DND-41 (cell line): ENCODE results near the gene MAP4K5.

ENCODE experiments used
- ATAC-seq: fragments of 200-7000 bp; cut with Tn5 transposase; 3 replicates; pipeline ENCODE4 v1.9.1; 2021; ENCODE audit warnings: low read depth; ENCODE audit not compliant: insufficient read depth
- DNase-seq: peaks from one replicate; pipeline ENCODE4 v3.0.0-alpha.2; 2020
- H2AFZ ChIP-seq: 2 replicates; pipeline ENCODE4 v1.6.0; 2012; ENCODE audit warnings: low read depth, low read length
- H3K27ac ChIP-seq: 2 replicates; pipeline ENCODE4 v1.5.1; 2012; ENCODE audit warnings: low read length, inconsistent platforms
- H3K27me3 ChIP-seq: fragments of 200-600 bp; sonication (generic); 2 replicates; pipeline ENCODE4 v1.6.0; 2012; ENCODE audit warnings: low read length, mild to moderate bottlenecking, inconsistent platforms; ENCODE audit not compliant: insufficient read depth, poor library complexity
- H3K36me3 ChIP-seq: 2 replicates; pipeline ENCODE4 v1.5.1; 2012; ENCODE audit warnings: low read length, inconsistent platforms; ENCODE audit not compliant: insufficient read depth
- H3K4me1 ChIP-seq: 2 replicates; pipeline ENCODE4 v1.5.1; 2012; ENCODE audit warnings: mild to moderate bottlenecking, low read length; ENCODE audit not compliant: insufficient read depth
- H3K4me2 ChIP-seq: 2 replicates; pipeline ENCODE4 v1.6.0; 2012; ENCODE audit warnings: mild to moderate bottlenecking, moderate library complexity, low read length, inconsistent platforms; ENCODE audit not compliant: insufficient read depth
- H3K4me3 ChIP-seq, 2 experiments: fragments of 200-600 bp in 1 of 2; shearing (Covaris generic) in 1 of 2; 2 replicates each; pipeline ENCODE4 v1.5.1; 2012 to 2016; ENCODE audit warnings: inconsistent platforms in 2 of 2, low read length in 2 of 2, mild to moderate bottlenecking in 2 of 2, low read depth in 1 of 2, moderate library complexity in 1 of 2
- H3K79me2 ChIP-seq: 2 replicates; pipeline ENCODE4 v1.6.0; 2012; ENCODE audit warnings: low read length, inconsistent platforms; ENCODE audit not compliant: insufficient read depth
- H3K9ac ChIP-seq: 2 replicates; pipeline ENCODE4 v1.6.0; 2012; ENCODE audit warnings: low read depth, mild to moderate bottlenecking, inconsistent platforms, low read length, moderate library complexity
- H3K9me3 ChIP-seq: 2 replicates; pipeline ENCODE4 v1.5.1; 2012; ENCODE audit warnings: low read length, moderate library complexity, mild to moderate bottlenecking, inconsistent platforms; ENCODE audit not compliant: insufficient read depth, severe bottlenecking
- H4K20me1 ChIP-seq: 2 replicates; pipeline ENCODE4 v1.6.0; 2012; ENCODE audit warnings: low read length; ENCODE audit not compliant: insufficient read depth
- CTCF ChIP-seq: IDR thresholded peaks from 2 replicates; pipeline ENCODE4 v1.5.1; 2012; ENCODE audit warnings: borderline replicate concordance, low read length, moderate library complexity, mild to moderate bottlenecking; ENCODE audit not compliant: poor library complexity, severe bottlenecking; ENCODE audit errors: extremely low read depth
- EZH2 ChIP-seq: IDR thresholded peaks from 3 replicates; pipeline ENCODE4 v1.6.1; 2012; ENCODE audit warnings: borderline replicate concordance, low read depth, mild to moderate bottlenecking, moderate library complexity, low read length, inconsistent platforms; ENCODE audit not compliant: severe bottlenecking

Gene MAP4K5

DNA sequence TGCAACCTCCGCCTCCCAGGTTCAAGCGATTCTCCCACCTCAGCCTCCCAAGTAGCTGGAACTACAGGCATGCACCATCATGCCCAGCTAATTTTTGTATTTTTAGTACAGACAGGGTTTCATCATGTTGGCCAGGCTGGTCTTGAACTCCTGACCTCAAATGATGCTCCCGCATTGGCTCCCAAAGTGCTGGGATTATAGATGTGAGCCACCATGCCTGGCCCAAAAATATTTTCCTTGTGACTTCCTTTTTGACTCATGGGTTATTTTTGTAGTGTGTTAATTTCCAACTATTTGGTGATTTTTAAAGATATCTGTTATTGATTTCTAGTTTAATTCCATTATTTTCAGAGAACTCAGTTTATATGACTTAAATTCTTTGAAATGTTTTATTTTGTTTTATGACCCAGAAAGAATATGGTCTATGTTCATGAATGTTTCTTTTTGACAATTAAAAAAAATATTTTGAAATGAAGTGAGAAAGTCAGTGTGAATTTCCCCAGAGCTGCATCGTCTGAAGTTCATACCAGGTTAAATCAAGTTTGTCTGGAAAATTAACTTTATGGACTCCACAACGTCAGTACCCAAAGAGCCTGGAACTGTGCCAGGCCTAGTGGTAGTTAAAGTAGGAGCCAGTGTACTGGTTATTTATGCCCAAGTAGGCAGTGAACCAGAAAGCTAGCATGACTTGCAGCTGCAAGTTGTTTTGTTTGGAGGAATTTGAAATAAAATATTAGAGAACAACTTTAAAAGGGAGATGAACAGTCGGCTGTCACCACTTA, 132.9 kb downstream of the MAP4K5 start:
- H4K20me1 ChIP-seq = no peaks in the 10 kb centered on the region
- H3K36me3 ChIP-seq = no peaks in the 10 kb centered on the region
- H3K27me3 ChIP-seq = peaks cover 10% of the 10 kb centered on the region
- peaks cover 23% of the 10 kb centered on the region for H3K4me1 ChIP-seq
- H2AFZ ChIP-seq = no peak overlapping the region
- no peaks in the 10 kb centered on the region for H3K79me2 ChIP-seq
- H3K9ac ChIP-seq = no peak overlapping the region
- no peaks in the 10 kb centered on the region for H3K9me3 ChIP-seq
- H3K4me3 ChIP-seq = no peak overlapping the region
- H3K4me2 ChIP-seq = no peak overlapping the region
- TF ChIP-seq EZH2 (no peak), CTCF (no peak)
- no peak for ATAC-seq
- no peak for DNase-seq
- no peak overlapping the region for H3K27ac ChIP-seq

DNA sequence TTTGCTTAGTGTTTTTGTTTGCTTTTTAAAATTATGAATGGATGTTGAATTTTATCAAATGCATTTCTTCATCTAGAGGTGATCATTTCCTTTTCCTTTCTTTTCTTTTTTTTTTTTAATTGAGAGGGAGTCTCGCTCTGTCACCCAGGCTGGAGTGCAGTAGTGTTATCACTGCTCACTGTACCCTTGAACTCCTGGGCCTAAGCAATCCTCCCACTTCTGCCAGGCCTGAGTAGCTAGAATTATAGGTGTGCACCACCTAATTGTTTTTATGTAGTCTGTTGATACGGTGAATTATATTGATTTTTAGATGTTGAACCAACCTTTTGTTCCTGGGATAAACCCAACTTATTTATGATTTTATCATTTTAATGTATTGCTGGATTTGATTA, 134.2 kb downstream of the MAP4K5 start:
- Histone ChIP-seq H3K9me3 (no peaks in the 10 kb centered on the region), H3K4me1 (peaks cover 23% of the 10 kb centered on the region), H3K79me2 (no peaks in the 10 kb centered on the region), H4K20me1 (no peaks in the 10 kb centered on the region), H3K4me2 (no peak overlapping the region), H3K9ac (no peak overlapping the region), H2AFZ (no peak overlapping the region), H3K27ac (no peak overlapping the region), H3K36me3 (no peaks in the 10 kb centered on the region), H3K27me3 (peaks cover 10% of the 10 kb centered on the region), H3K4me3 (no peak overlapping the region)
- no peak for TF ChIP-seq CTCF
- TF ChIP-seq EZH2 = no peak
- ATAC-seq (no peak), DNase-seq (no peak)

DNA sequence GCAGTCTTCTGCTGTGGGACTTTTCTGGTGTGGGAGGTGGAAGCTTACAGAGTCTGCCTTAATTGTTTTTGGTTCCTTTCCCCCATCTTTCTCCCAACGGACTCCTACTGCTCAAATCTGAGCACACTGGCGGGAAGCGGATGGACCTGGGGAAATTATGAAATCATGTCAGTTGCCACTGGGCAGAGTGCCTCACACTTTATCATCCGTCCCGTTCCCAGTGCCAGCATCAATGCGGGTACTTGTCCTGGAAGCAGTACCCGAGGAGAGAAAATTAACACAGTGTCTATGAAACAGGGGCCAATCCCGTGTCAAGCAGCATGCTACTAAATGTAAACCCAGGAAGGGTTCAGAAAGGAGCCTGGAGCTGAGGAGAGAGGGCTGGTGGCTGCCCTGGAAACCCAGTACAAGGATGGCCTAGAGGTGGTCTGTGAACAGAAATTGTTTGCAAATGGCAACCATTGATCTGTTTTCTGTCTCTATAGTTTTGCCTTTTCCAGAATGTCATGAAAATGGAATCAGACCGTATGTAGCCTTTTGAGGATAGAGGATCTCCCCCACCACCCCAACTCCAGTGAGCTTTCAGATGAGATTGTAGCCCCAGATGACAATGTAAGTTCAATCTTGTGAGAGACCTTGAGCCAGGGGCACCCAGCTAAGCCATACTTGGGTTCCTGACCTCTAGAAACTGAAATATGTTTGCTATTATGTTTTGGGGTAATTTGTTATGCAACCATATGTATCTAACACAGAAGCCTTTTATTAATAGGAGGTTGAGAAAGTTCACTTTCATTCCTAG, 134.8 kb downstream of the MAP4K5 start:
- Histone ChIP-seq H4K20me1 (no peaks in the 10 kb centered on the region), H3K4me3 (peak overlapping the region in 1 of 2 experiments; percentile 62; a peak in 2 of 4 replicates), H3K4me1 (peaks cover 23% of the 10 kb centered on the region), H3K36me3 (no peaks in the 10 kb centered on the region), H3K9ac (peak overlapping the region; percentile 60), H3K27me3 (peaks cover 10% of the 10 kb centered on the region), H3K79me2 (no peaks in the 10 kb centered on the region), H3K4me2 (peak overlapping the region; percentile 99), H2AFZ (peak overlapping the region; percentile 69), H3K27ac (no peak overlapping the region), H3K9me3 (no peaks in the 10 kb centered on the region)
- TF ChIP-seq CTCF (no peak), EZH2 (no peak)
- DNase-seq (no peak), ATAC-seq (no peak)
